Fibroblast of the conjunctiva (primary cell): ENCODE results near the gene ICOS.

Experiments used
- DNase-seq: peaks from one replicate; pipeline ENCODE4 v3.0.0-alpha.2; 2010; ENCODE audit warnings: low read depth

ICOS gene

GRCh38 chr2:204010628-204011560 is 74.3 kb downstream of the ICOS start:
- no peak for DNase-seq
